SK-N-MC (cell line): ENCODE data around the gene PDE9A.

Experiments
- EZH2 ChIP-seq: fragments of 200-600 bp; sonication (generic); IDR thresholded peaks from one replicate; pipeline ENCODE4 v1.6.1; 2017; ENCODE audit warnings: antibody characterized with exemption
- FOXP2 ChIP-seq: optimal IDR thresholded peaks from 2 replicates; pipeline ENCODE3; 2011; ENCODE audit warnings: mild to moderate bottlenecking, moderate library complexity; ENCODE audit not compliant: insufficient read depth; ENCODE audit errors: extremely low read length, control extremely low read depth

GRCh38 chr21:42618707-42619102, 34.7 kb upstream of the PDE9A start:
- TF ChIP-seq EZH2 = no peak
- no peak for TF ChIP-seq FOXP2
